GM21786 (cell line): Measurements from ENCODE around the gene AMH.

Experiments
- ATAC-seq: cut with Tn5 transposase; IDR thresholded peaks from one replicate; pipeline ENCODE4 v1.9.1; 2021; ENCODE audit not compliant: unreplicated experiment

The AMH gene

GRCh38 chr19:2219726-2220125 lies 29.4 kb upstream of the AMH start:
- ATAC-seq = no peak

GRCh38 chr19:2221250-2221831 lies 27.8 kb upstream of the AMH start:
- ATAC-seq = no peak

GRCh38 chr19:2221918-2222317 lies 27.2 kb upstream of the AMH start:
- no peak for ATAC-seq

- ATAC-seq = no peak
Measured at GRCh38 chr19:2223391-2223790, 25.7 kb upstream of the AMH start.

GRCh38 chr19:2223959-2224358 lies 25.2 kb upstream of the AMH start:
- no peak for ATAC-seq

- no peak for ATAC-seq
Measured at GRCh38 chr19:2224754-2225349, 24.3 kb upstream of the AMH start.

GRCh38 chr19:2225415-2226050 lies 23.6 kb upstream of the AMH start:
- ATAC-seq = no peak

- ATAC-seq = no peak
Measured at GRCh38 chr19:2226051-2226839, 22.9 kb upstream of the AMH start.

GRCh38 chr19:2226840-2227360 lies 22.2 kb upstream of the AMH start:
- ATAC-seq = no peak

- no peak for ATAC-seq
Measured at GRCh38 chr19:2227415-2228156, 21.5 kb upstream of the AMH start.

- ATAC-seq = no peak
Measured at GRCh38 chr19:2228157-2229030, 20.7 kb upstream of the AMH start.

- ATAC-seq = no peak
Measured at GRCh38 chr19:2229103-2230032, 19.8 kb upstream of the AMH start.

GRCh38 chr19:2230033-2230531 lies 19.0 kb upstream of the AMH start:
- no peak for ATAC-seq

- ATAC-seq = no peak
Measured at GRCh38 chr19:2230807-2231533, 18.2 kb upstream of the AMH start.

- no peak for ATAC-seq
Measured at GRCh38 chr19:2231621-2232221, 17.4 kb upstream of the AMH start.

GRCh38 chr19:2232286-2233151 lies 16.6 kb upstream of the AMH start:
- ATAC-seq = no peak
